ENCODE results near the gene SDCBP2. TPM values are rescaled to one million over a fixed set of nuclear protein-coding genes. Genes with fewer than 3 reads are reported as not detected.

SDCBP2 gene
- total and polyA plus RNA-seq, 5 donors from 2014 or later: 1.2 to 4.3 (median 3.0) TPM

- Mint-ChIP-seq H3K27ac (no peak overlapping the region), H3K9me3 (no peaks in the 10 kb centered on the region), H3K4me3 (no peak overlapping the region), H3K4me1 (peaks cover 5 to 27% (median 13%) of the 10 kb centered on the region in 4 donors), H3K27me3 (no peaks in the 10 kb centered on the region), H3K36me3 (no peaks in the 10 kb centered on the region)
- Histone ChIP-seq H3K27ac (ENCODE audit: insufficient read depth, low read length, poor library complexity, severe bottlenecking) (no peak overlapping the region), H3K9me3 (ENCODE audit: control insufficient read depth in 2 of 2, low read length in 2 of 2) (no peaks in the 10 kb centered on the region), H3K27me3 (ENCODE audit: control insufficient read depth, insufficient read depth, low read length) (no peaks in the 10 kb centered on the region), H3K36me3 (ENCODE audit: control insufficient read depth, insufficient read depth, low read length) (no peaks in the 10 kb centered on the region), H3K4me3 (ENCODE audit: low read depth, low read length) (no peak overlapping the region), H3K4me1 (ENCODE audit: control insufficient read depth, insufficient read depth, low read length, poor library complexity, severe bottlenecking) (no peaks in the 10 kb centered on the region)
- no peak for ATAC-seq (ENCODE audit: low read depth in 2 of 2)
- no peak for DNase-seq
Measured at GRCh38 chr20:1338801-1339200, 9.9 kb upstream of the SDCBP2 start.

GRCh38 chr20:1338096-1338495 lies 9.2 kb upstream of the SDCBP2 start:
- Mint-ChIP-seq H3K4me3 (no peak overlapping the region), H3K4me1 (peaks cover 5 to 26% (median 13%) of the 10 kb centered on the region in 4 donors), H3K36me3 (no peaks in the 10 kb centered on the region), H3K9me3 (no peaks in the 10 kb centered on the region), H3K27ac (no peak overlapping the region), H3K27me3 (no peaks in the 10 kb centered on the region)
- Histone ChIP-seq H3K27ac (ENCODE audit: insufficient read depth, low read length, poor library complexity, severe bottlenecking) (no peak overlapping the region), H3K27me3 (ENCODE audit: control insufficient read depth, insufficient read depth, low read length) (no peaks in the 10 kb centered on the region), H3K4me1 (ENCODE audit: control insufficient read depth, insufficient read depth, low read length, poor library complexity, severe bottlenecking) (no peaks in the 10 kb centered on the region), H3K4me3 (ENCODE audit: low read depth, low read length) (no peak overlapping the region), H3K36me3 (ENCODE audit: control insufficient read depth, insufficient read depth, low read length) (peaks cover 4% of the 10 kb centered on the region), H3K9me3 (ENCODE audit: control insufficient read depth in 2 of 2, low read length in 2 of 2) (no peaks in the 10 kb centered on the region)
- DNase-seq (no peak), ATAC-seq (ENCODE audit: low read depth in 2 of 2) (no peak)

GRCh38 chr20:1337441-1337840 lies 8.5 kb upstream of the SDCBP2 start:
- Histone ChIP-seq H3K4me1 (ENCODE audit: control insufficient read depth, insufficient read depth, low read length, poor library complexity, severe bottlenecking) (no peaks in the 10 kb centered on the region), H3K9me3 (ENCODE audit: control insufficient read depth in 2 of 2, low read length in 2 of 2) (no peaks in the 10 kb centered on the region), H3K27me3 (ENCODE audit: control insufficient read depth, insufficient read depth, low read length) (no peaks in the 10 kb centered on the region), H3K27ac (ENCODE audit: insufficient read depth, low read length, poor library complexity, severe bottlenecking) (no peak overlapping the region), H3K36me3 (ENCODE audit: control insufficient read depth, insufficient read depth, low read length) (peaks cover 5% of the 10 kb centered on the region), H3K4me3 (ENCODE audit: low read depth, low read length) (no peak overlapping the region)
- no peaks in the 10 kb centered on the region for H3K27me3 Mint-ChIP-seq
- no peak for ATAC-seq (ENCODE audit: low read depth in 2 of 2)
- H3K27ac Mint-ChIP-seq: peak overlapping the region in 1 of 3 donors; percentile 32
- H3K36me3 Mint-ChIP-seq: no peaks in the 10 kb centered on the region
- H3K9me3 Mint-ChIP-seq: no peaks in the 10 kb centered on the region
- peaks cover 3 to 29% (median 13%) of the 10 kb centered on the region in 4 donors for H3K4me1 Mint-ChIP-seq
- DNase-seq: no peak
- H3K4me3 Mint-ChIP-seq: no peak overlapping the region

DNA sequence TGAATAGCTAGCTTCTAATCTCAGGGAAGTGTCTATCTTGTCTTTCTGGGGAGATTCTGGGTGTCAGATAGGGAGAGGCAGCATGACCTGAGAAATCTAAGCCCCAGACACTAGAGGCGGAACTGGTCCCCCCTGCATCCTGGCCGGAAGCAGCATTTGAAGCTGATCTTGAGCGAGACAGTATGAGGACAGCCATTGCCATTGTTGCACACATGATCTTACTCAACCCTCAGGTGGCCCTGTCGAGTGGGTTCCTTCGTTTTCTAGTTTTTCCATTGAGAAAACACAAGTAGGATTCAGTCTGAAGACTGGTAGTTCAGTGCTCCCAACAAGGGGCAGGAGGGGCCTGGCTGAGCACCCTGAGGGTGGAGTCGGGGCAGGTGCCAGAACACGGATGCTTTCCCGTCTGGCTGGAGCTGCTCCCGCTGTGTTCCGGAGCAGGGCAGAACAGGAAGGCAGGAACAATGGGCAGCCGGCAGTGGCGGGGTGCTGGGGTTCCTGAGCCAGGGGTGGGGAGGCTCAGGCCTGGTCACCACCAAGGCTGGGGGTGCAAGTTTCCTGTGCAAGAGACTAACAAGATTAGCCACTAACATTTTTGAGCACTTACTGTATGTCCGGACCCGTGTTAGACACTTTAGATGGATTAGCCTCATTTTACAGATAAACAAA lies 7.9 kb upstream of the SDCBP2 start:
- Mint-ChIP-seq H3K9me3 (no peaks in the 10 kb centered on the region), H3K4me3 (no peak overlapping the region), H3K27ac (peak overlapping the region; percentile 26 to 85 (median 71)), H3K36me3 (peaks cover 5% of the 10 kb centered on the region), H3K4me1 (peaks cover 3 to 27% (median 12%) of the 10 kb centered on the region in 4 donors), H3K27me3 (no peaks in the 10 kb centered on the region)
- no peak overlapping the region for H3K4me3 ChIP-seq (ENCODE audit: low read depth, low read length)
- no peak overlapping the region for H3K27ac ChIP-seq (ENCODE audit: insufficient read depth, low read length, poor library complexity, severe bottlenecking)
- DNase-seq (peak in 1 of 3 donors; percentile 27), ATAC-seq (ENCODE audit: low read depth in 2 of 2) (no peak)
- no peaks in the 10 kb centered on the region for H3K9me3 ChIP-seq (ENCODE audit: control insufficient read depth in 2 of 2, low read length in 2 of 2)
- H3K27me3 ChIP-seq (ENCODE audit: control insufficient read depth, insufficient read depth, low read length): no peaks in the 10 kb centered on the region
- no peaks in the 10 kb centered on the region for H3K4me1 ChIP-seq (ENCODE audit: control insufficient read depth, insufficient read depth, low read length, poor library complexity, severe bottlenecking)
- H3K36me3 ChIP-seq (ENCODE audit: control insufficient read depth, insufficient read depth, low read length): peaks cover 11% of the 10 kb centered on the region

GRCh38 chr20:1335961-1336698 lies 7.2 kb upstream of the SDCBP2 start:
- DNase-seq (no peak), ATAC-seq (ENCODE audit: low read depth in 2 of 2) (no peak)
- Histone ChIP-seq H3K27me3 (ENCODE audit: control insufficient read depth, insufficient read depth, low read length) (no peaks in the 10 kb centered on the region), H3K36me3 (ENCODE audit: control insufficient read depth, insufficient read depth, low read length) (peaks cover 12% of the 10 kb centered on the region), H3K27ac (ENCODE audit: insufficient read depth, low read length, poor library complexity, severe bottlenecking) (no peak overlapping the region), H3K4me1 (ENCODE audit: control insufficient read depth, insufficient read depth, low read length, poor library complexity, severe bottlenecking) (no peaks in the 10 kb centered on the region), H3K4me3 (ENCODE audit: low read depth, low read length) (no peak overlapping the region), H3K9me3 (ENCODE audit: control insufficient read depth in 2 of 2, low read length in 2 of 2) (no peaks in the 10 kb centered on the region)
- Mint-ChIP-seq H3K27ac (peak overlapping the region in 2 of 3 donors; percentile 71 to 85), H3K27me3 (no peaks in the 10 kb centered on the region), H3K36me3 (peaks cover 8% of the 10 kb centered on the region), H3K9me3 (no peaks in the 10 kb centered on the region), H3K4me1 (peaks cover 5 to 32% (median 16%) of the 10 kb centered on the region in 4 donors), H3K4me3 (peak overlapping the region in 1 of 4 donors; percentile 21)

GRCh38 chr20:1334761-1335160 lies 5.8 kb upstream of the SDCBP2 start:
- ATAC-seq (ENCODE audit: low read depth in 2 of 2) (no peak), DNase-seq (no peak)
- peaks cover 10% of the 10 kb centered on the region for H3K36me3 Mint-ChIP-seq
- H3K27ac Mint-ChIP-seq: no peak overlapping the region
- no peak overlapping the region for H3K4me3 Mint-ChIP-seq
- Histone ChIP-seq H3K9me3 (ENCODE audit: control insufficient read depth in 2 of 2, low read length in 2 of 2) (no peaks in the 10 kb centered on the region), H3K4me1 (ENCODE audit: control insufficient read depth, insufficient read depth, low read length, poor library complexity, severe bottlenecking) (no peaks in the 10 kb centered on the region), H3K4me3 (ENCODE audit: low read depth, low read length) (no peak overlapping the region), H3K27me3 (ENCODE audit: control insufficient read depth, insufficient read depth, low read length) (no peaks in the 10 kb centered on the region), H3K36me3 (ENCODE audit: control insufficient read depth, insufficient read depth, low read length) (peaks cover 12% of the 10 kb centered on the region), H3K27ac (ENCODE audit: insufficient read depth, low read length, poor library complexity, severe bottlenecking) (no peak overlapping the region)
- no peaks in the 10 kb centered on the region for H3K27me3 Mint-ChIP-seq
- H3K9me3 Mint-ChIP-seq: no peaks in the 10 kb centered on the region
- peaks cover 10 to 45% (median 25%) of the 10 kb centered on the region in 4 donors for H3K4me1 Mint-ChIP-seq

- Mint-ChIP-seq H3K9me3 (no peaks in the 10 kb centered on the region), H3K27ac (no peak overlapping the region), H3K4me3 (no peak overlapping the region), H3K27me3 (no peaks in the 10 kb centered on the region), H3K4me1 (peaks cover 14 to 49% (median 29%) of the 10 kb centered on the region in 4 donors), H3K36me3 (peaks cover 10% of the 10 kb centered on the region)
- DNase-seq (no peak), ATAC-seq (ENCODE audit: low read depth in 2 of 2) (no peak)
- peaks cover 12% of the 10 kb centered on the region for H3K36me3 ChIP-seq (ENCODE audit: control insufficient read depth, insufficient read depth, low read length)
- no peaks in the 10 kb centered on the region for H3K27me3 ChIP-seq (ENCODE audit: control insufficient read depth, insufficient read depth, low read length)
- H3K4me1 ChIP-seq (ENCODE audit: control insufficient read depth, insufficient read depth, low read length, poor library complexity, severe bottlenecking): no peaks in the 10 kb centered on the region
- H3K27ac ChIP-seq (ENCODE audit: insufficient read depth, low read length, poor library complexity, severe bottlenecking): no peak overlapping the region
- no peaks in the 10 kb centered on the region for H3K9me3 ChIP-seq (ENCODE audit: control insufficient read depth in 2 of 2, low read length in 2 of 2)
- H3K4me3 ChIP-seq (ENCODE audit: low read depth, low read length): no peak overlapping the region
Measured at GRCh38 chr20:1334370-1334731, 5.4 kb upstream of the SDCBP2 start.
